GM20000 (cell line): ENCODE results near the gene TBCCD1.

Experiments used
- DNase-seq: peaks from one replicate; pipeline ENCODE4 v3.0.0; 2012; ENCODE audit warnings: low spot score
- TF ChIP-seq, protein P1 (sequence below): IDR thresholded peaks from 2 replicates; pipeline ENCODE4 v1.5.1; 2012; ENCODE audit warnings: mild to moderate bottlenecking, control low read depth; ENCODE audit errors: extremely low read depth, missing control alignments

TBCCD1 gene, protein sequence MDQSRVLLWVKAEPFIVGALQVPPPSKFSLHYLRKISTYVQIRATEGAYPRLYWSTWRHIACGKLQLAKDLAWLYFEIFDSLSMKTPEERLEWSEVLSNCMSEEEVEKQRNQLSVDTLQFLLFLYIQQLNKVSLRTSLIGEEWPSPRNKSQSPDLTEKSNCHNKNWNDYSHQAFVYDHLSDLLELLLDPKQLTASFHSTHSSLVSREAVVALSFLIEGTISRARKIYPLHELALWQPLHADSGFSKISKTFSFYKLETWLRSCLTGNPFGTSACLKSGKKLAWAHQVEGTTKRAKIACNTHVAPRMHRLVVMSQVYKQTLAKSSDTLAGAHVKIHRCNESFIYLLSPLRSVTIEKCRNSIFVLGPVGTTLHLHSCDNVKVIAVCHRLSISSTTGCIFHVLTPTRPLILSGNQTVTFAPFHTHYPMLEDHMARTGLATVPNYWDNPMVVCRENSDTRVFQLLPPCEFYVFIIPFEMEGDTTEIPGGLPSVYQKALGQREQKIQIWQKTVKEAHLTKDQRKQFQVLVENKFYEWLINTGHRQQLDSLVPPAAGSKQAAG

DNA sequence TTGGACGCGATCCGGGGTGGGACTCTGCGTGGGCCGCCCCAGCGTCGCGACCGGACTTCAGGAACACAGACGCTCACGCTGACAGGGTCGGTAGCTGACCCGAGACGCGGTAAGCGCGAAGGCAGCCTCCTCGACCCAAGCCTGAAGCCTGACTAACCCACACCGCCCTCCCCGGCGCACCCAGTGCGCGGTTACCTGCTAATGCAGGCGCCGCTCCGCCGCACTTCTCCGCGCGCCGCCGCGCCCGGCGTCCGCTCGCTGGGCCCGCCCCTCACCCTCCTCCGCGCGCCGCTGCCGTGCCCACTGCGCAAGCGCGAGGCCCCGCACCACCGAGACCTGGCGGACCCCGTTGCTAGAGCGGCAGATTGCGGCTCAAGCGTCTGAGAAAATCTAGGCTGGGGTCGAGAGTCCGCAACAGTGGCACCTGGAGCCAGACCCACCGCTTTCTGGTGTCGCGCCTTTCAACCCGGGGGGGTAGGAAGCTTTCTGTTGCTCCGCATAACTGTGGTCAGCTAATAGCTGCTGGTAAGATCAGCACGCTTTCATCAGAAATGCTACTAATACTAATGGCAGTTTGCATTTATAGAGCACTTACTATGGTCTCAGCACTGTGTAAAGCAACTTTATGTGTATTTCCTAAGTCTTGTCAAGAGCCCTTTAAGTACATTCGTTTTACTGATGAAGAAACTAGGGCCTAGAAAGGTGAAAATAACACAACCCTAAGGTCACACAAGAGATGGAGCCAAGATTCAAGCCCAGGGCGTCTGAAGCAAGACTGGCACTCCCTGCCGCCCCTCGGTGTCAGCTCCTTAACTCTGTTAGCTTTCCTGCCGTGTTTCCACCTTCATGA, at the start of gene TBCCD1:
TSS of gene TBCCD1 (minus strand) at position 268 of the 850 bp plus-strand sequence. CDS start 3,010 bp downstream, outside the sequence.
- DNase-seq = peak; percentile 94
- TF ChIP-seq, protein P1, sequence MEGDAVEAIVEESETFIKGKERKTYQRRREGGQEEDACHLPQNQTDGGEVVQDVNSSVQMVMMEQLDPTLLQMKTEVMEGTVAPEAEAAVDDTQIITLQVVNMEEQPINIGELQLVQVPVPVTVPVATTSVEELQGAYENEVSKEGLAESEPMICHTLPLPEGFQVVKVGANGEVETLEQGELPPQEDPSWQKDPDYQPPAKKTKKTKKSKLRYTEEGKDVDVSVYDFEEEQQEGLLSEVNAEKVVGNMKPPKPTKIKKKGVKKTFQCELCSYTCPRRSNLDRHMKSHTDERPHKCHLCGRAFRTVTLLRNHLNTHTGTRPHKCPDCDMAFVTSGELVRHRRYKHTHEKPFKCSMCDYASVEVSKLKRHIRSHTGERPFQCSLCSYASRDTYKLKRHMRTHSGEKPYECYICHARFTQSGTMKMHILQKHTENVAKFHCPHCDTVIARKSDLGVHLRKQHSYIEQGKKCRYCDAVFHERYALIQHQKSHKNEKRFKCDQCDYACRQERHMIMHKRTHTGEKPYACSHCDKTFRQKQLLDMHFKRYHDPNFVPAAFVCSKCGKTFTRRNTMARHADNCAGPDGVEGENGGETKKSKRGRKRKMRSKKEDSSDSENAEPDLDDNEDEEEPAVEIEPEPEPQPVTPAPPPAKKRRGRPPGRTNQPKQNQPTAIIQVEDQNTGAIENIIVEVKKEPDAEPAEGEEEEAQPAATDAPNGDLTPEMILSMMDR = no peak

DNA sequence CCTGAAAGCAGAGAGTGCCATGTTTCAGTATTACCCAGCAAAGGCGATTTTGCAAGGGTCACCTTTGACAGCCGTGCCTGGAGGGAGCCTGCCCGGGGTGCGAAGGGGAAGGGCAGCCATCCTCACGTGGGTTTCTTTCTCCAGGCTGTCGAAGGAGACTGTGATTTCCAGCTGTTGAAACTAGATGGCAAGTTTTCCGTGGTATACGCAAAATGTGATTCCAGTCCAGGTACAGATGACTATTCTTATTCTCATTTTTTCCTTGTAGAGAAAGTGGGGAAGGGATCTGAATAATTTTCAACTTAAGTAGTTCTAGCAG, 49.1 kb upstream of the TBCCD1 start:
- DNase-seq = no peak
- TF ChIP-seq, protein P1 = no peak

DNA sequence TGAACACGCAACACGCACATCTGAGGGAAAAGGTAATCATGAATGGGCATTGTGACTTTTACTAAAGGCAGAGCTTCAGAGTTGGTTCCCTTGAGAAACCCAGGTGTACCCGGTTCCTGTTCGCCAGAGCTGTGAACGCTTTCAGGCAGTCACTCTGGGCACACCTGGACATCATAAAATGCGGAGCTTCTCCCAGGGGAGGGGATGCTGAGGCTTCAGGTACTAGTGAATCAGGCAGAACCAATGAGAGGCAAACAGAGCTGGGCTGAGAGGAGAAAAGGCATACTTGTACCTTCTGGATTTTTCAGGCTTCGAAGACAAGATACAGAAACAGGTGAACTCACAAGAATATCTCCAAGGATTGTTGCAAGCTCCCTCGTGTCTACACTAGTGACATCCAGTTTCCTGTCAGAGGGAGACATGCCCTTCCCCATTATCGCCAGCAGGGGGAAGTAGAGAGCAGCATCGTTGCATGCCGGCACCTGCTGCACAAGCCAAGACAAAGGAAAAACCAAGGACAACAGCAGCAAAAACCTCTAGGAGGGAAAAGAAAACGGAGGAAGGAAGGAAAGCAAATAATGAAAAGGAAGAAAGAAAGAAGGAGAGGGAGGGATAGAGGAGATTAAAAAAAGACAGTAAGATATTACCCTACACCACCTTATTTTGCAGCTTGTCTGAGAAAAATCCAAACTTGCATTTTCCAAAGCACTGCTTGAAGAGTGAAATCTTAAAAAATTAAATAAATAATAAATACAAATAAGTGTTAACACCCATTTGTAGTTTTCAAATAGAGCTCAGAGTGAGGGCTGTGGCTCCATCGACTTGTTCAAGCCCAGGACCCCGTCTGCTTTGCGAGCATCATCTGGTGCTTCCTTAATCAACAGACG, 47.7 kb upstream of the TBCCD1 start:
- peak; percentile 82 for DNase-seq
- TF ChIP-seq, protein P1 = peak; percentile 91

DNA sequence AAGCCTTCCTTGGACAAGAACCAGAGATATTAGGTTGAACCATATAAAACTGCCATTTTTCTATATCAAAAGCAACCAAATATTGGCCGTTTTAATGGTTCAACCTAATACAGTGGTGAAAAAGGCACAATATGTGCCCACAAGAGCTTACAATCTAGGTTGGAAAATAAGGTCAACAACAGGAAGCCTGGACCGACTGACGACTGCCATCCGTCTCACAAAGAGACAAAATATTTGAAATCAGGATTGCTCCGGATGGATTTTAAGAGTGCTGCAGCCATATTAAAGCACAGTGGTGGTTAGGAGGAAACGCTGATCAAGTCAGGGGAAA, 47.1 kb upstream of the TBCCD1 start:
- no peak for DNase-seq
- TF ChIP-seq, protein P1 = no peak

DNA sequence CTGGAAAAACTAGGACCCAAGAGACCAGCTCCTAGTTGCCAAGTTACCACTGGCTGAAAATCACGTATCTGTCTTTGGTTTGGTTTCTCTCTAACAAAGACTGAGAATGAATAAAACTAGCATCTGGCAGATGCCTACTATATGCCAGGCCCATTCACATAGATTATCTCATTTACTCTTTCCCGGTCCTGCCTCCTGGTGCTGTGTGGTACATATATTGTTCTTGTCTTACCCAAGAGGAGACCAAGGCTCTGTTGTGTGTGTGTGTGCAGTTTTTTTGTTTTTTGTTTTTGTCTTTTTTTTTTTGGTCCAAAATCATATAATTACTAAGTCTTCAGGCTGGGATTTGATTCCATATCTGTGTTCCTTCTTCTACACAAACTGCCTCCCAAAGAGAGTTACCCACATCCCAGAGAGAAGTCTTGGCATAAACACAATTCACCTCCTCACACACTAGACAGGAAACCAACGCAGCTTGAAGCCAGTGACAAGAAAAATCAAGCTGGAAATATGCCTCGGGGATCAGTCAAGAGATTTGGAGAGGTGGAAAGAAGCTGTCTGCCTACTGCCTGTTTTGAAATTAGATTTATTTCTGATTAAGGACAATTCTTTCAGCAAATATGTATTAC, 46.6 kb upstream of the TBCCD1 start:
- TF ChIP-seq, protein P1 = no peak
- DNase-seq = no peak

DNA sequence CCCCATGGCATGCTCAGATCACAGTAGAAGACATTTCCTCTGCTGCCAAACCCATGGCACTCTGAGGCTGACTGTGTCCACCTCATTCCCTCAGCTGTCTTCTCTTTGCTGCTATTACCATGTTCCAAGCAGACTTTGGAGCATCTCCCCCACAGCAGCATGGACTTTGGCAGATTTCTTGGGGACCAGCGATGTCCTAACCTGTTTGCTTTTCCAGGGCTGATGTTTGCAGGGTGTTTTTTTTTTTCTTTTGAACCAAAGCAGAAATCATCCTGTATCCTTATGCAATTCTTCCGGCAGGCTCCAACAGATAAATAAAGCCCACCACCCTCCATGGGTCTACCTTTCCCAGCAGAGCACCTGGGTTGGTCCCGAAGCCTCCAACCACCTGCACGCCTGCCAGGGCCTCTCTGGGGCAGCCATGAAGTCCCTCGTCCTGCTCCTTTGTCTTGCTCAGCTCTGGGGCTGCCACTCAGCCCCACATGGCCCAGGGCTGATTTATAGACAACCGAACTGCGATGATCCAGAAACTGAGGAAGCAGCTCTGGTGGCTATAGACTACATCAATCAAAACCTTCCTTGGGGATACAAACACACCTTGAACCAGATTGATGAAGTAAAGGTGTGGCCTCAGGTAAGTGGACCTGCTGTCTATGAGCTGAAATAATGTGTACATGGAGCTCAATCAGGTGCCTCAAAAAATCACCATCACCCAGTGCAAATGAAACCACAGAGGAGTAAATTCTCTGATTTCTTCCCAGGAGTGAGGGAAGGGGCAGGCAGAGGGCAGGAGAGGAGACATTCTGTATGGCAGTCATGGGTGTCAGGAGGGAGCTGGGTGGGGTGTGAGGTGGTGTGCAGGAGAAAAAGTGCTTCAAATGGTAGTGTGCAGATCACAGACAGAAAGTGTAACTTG, 45.8 kb upstream of the TBCCD1 start, which contains the start of gene AHSG:
TSS of gene AHSG (plus strand) at position 340 of the 916 bp plus-strand sequence. CDS start at position 422, 82 bp downstream.
- TF ChIP-seq, protein P1 = no peak
- no peak for DNase-seq
